ENCODE results near the gene BRD1. TPM values are rescaled to one million over a fixed set of nuclear protein-coding genes. Genes with fewer than 3 reads are reported as not detected.

BRD1 gene
- total RNA-seq, 4 donors from 2014 or later: 43.4 to 70.5 (median 50.3) TPM

DNA sequence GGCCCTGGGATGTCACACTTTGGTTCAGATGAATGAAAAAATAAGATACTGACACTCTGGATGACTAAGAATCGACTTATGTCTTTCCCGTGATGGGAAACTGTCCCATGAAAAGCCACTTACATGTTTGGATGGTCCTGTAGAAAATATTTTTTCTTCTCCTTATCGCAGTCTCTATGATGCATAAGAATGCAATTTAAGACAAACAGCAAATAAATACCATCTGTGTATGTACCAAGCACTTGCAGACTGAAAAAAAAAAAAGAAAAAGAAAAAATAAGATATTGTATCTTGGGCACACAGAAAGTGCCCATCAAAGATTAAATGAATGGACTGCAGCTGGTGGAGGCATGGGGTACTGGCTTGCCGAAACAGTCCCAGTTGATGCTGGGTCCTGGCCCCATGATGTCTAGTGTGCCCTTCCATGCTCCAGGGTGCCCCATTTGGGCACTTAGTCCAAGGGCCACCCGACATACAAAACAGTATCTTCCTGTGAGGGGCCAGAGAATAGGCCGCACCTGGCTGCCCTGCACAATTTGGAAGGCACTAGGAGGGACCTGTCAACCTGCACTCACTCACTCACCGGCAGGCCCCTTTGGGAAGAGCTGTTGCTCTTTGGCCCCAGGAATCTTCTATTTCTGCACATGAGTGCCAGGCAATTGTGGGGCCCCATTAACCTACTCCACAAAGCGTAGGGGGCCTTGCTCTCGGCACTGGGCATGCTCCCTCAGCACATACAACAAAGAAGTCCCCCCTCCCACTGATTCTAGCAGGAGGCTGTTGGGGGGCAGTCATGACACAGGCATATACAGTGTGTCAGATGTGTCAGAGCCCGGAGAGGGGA, 23.5 kb upstream of the BRD1 start:
- 54 to 85% methylated on average over 3 to 10 of the region's 10 CpGs for WGBS, 2 donors (ENCODE audit: low coverage in 1 of 2)
- in situ Hi-C loops (cut with MboI; ENCODE audit: low pct_ligation_motif_present in 1 of 4, low pct_unique_long_range_greater_than_20kb in 1 of 4, low sequenced_read_pairs in 3 of 4) (loop anchor here in 1 of 4 donors (25.0 kb wide), 1 partner anchor 111 kb away; the partner anchor contains the start of gene PIM3), intact Hi-C loops (cut with DNase I; ENCODE audit: low total_unique reads) (no loop called here)
- Histone ChIP-seq H3K27ac (no peak overlapping the region), H3K9me3 (no peaks in the 10 kb centered on the region), H3K4me3 (no peak overlapping the region), H3K4me1 (peaks cover 24 to 51% (median 44%) of the 10 kb centered on the region in 4 donors), H3K36me3 (no peaks in the 10 kb centered on the region), H3K27me3 (peaks cover 45% of the 10 kb centered on the region)
- TF ChIP-seq EP300 (IDR thresholded peaks at IDR 0.05; ENCODE audit: low read depth) (no peak), POLR2A (IDR thresholded peaks at IDR 0.05) (no peak), POLR2AphosphoS5 (IDR thresholded peaks at IDR 0.05) (no peak), CTCF (IDR thresholded peaks at IDR 0.05) (no peak)
- DNase-seq: no peak

GRCh38 chr22:49850021-49850911, 22.6 kb upstream of the BRD1 start:
- no peak overlapping the region for H3K4me3 ChIP-seq

DNA sequence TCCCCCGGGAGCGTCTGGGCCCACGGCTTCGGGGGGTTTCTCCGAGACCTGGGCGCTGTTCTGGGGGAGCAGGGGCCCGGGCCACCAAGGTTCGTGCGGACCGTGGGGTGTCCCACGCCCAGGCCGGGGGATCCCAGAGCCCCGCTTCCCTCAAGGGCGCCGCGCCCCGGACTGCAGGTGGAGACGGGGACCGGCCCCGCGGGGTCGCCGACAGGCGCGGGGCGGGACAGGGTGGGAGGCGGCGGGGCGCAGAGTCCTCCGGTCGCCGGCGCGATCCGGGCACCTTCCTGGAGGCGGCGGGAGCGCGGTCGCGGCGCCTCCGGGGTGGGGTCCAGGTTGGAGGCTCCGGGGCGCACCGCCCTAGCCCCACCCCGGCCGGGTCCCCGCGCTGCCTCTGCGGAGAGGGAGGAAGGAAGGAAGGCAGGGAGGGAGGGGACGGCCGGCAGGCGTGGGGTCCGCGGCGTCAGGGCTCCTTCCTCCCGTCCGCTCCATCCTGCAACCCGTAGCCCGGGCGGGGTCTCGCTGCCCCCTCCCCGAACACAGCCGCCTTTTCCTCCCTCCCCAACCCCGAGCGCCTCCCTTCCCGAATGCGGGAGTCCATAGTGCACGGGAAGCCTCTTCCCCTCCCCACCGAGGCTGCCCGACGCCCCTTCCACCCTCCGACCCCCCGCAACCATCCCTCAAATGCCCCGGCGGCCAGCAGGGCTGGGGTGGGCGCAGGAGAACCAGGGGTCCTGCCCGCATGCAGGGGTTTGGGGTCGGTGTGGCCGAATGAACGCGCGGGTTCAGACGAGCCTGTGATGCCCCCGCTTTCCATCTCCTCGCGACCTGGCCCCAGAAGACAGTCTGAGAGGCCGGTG, 21.7 kb upstream of the BRD1 start:
- Histone ChIP-seq H3K27ac (no peak overlapping the region), H3K4me3 (peak overlapping the region; percentile 23 to 62 (median 50)), H3K9me3 (no peaks in the 10 kb centered on the region), H3K4me1 (peaks cover 16 to 33% (median 28%) of the 10 kb centered on the region in 4 donors), H3K27me3 (peaks cover 49% of the 10 kb centered on the region), H3K36me3 (no peaks in the 10 kb centered on the region)
- TF ChIP-seq POLR2A (IDR thresholded peaks at IDR 0.05) (no peak), CTCF (IDR thresholded peaks at IDR 0.05) (no peak), POLR2AphosphoS5 (IDR thresholded peaks at IDR 0.05) (no peak), EP300 (IDR thresholded peaks at IDR 0.05; ENCODE audit: low read depth) (no peak)
- in situ Hi-C loops (cut with MboI; ENCODE audit: low pct_ligation_motif_present in 1 of 4, low pct_unique_long_range_greater_than_20kb in 1 of 4, low sequenced_read_pairs in 3 of 4): loop anchor here in 1 of 4 donors (25.0 kb wide), 1 partner anchor 113 kb away; the partner anchor contains the start of gene PIM3
- DNase-seq: no peak
- 10 to 40% methylated on average over 3 to 47 of the region's 89 CpGs for WGBS, 2 donors (ENCODE audit: low coverage in 1 of 2)
- intact Hi-C loops (cut with DNase I; ENCODE audit: low total_unique reads): no loop called here

More at GRCh38 chr22:49850021-49850911, 22.6 kb upstream of the BRD1 start:
- no peak for DNase-seq
- Histone ChIP-seq H3K4me1 (peaks cover 17 to 41% (median 35%) of the 10 kb centered on the region in 4 donors), H3K36me3 (no peaks in the 10 kb centered on the region), H3K27ac (no peak overlapping the region), H3K27me3 (peaks cover 49% of the 10 kb centered on the region), H3K9me3 (no peaks in the 10 kb centered on the region)
- in situ Hi-C loops (cut with MboI; ENCODE audit: low pct_ligation_motif_present in 1 of 4, low pct_unique_long_range_greater_than_20kb in 1 of 4, low sequenced_read_pairs in 3 of 4) (loop anchor here in 1 of 4 donors (25.0 kb wide), 1 partner anchor 112 kb away; the partner anchor contains the start of gene PIM3), intact Hi-C loops (cut with DNase I; ENCODE audit: low total_unique reads) (no loop called here)
- TF ChIP-seq POLR2A (IDR thresholded peaks at IDR 0.05) (no peak), EP300 (IDR thresholded peaks at IDR 0.05; ENCODE audit: low read depth) (no peak), CTCF (IDR thresholded peaks at IDR 0.05) (no peak), POLR2AphosphoS5 (IDR thresholded peaks at IDR 0.05) (no peak)
- WGBS, 2 donors (ENCODE audit: low coverage in 1 of 2): 64% methylated on average over 24 of the region's 31 CpGs; no CpG with 5 or more reads in 1 of the 2 donors

Measured in transverse colon (tissue), 4 donors.